OCI-LY7 (cell line): ENCODE results near the gene GPR183.

Source experiments
- CTCF ChIP-seq: fragments of 200-600 bp; sonication (generic); conservative IDR thresholded peaks from 2 replicates; pipeline ENCODE4 v1.5.1; 2014; ENCODE audit warnings: mild to moderate bottlenecking, antibody characterized with exemption, low read length, moderate library complexity, mixed read lengths
- EZH2phosphoT487 ChIP-seq: fragments of 200-600 bp; sonication (generic); IDR thresholded peaks from 2 replicates; pipeline ENCODE4 v1.6.1; 2018; ENCODE audit warnings: low read depth, borderline replicate concordance, mild to moderate bottlenecking, mixed run types, antibody characterized with exemption, low read length, moderate library complexity, mixed read lengths

GRCh38 chr13:99340638-99341037, 33.4 kb upstream of the GPR183 start:
- TF ChIP-seq CTCF (no peak), EZH2phosphoT487 (no peak)
